ENCODE data around the gene LARGE1. TPM values are rescaled to one million over a fixed set of nuclear protein-coding genes. Genes with fewer than 3 reads are reported as not detected.

The LARGE1 gene
- total RNA-seq, 1 experiment from 2014 or later: 5.8 TPM

GRCh38 chr22:33831651-33832050 is 88.6 kb downstream of the LARGE1 start:
- Mint-ChIP-seq H3K9me3 (ENCODE audit: unreplicated experiment) (no peaks in the 10 kb centered on the region), H3K4me1 (ENCODE audit: low read depth, unreplicated experiment) (no peaks in the 10 kb centered on the region), H3K36me3 (ENCODE audit: insufficient read depth, unreplicated experiment) (no peaks in the 10 kb centered on the region), H3K4me3 (ENCODE audit: unreplicated experiment) (no peak overlapping the region), H3K27me3 (ENCODE audit: insufficient read depth, unreplicated experiment) (no peaks in the 10 kb centered on the region), H3K27ac (ENCODE audit: unreplicated experiment) (no peak overlapping the region)
- no TSS peak for BruUV-seq (replicated peaks)
- Histone ChIP-seq H3K27me3 (replicated peaks; ENCODE audit: control insufficient read depth, insufficient read depth, low read length) (no peaks in the 10 kb centered on the region), H3K4me3 (ENCODE audit: low read depth, low read length) (no peak overlapping the region), H3K36me3 (ENCODE audit: control insufficient read depth, insufficient read depth, low read length) (no peaks in the 10 kb centered on the region), H3K9me3 (no peaks in the 10 kb centered on the region), H3K4me1 (no peaks in the 10 kb centered on the region)
- intact Hi-C loops (cut with micrococcal nuclease; ENCODE audit: unreplicated experiment): no loop called here
- no peak for TF ChIP-seq CTCF (IDR thresholded peaks at IDR 0.05; ENCODE audit: insufficient read depth in 1 of 2, low read depth in 1 of 2, low read length in 1 of 2, severe bottlenecking in 1 of 2, unreplicated experiment in 1 of 2)
- no peak for DNase-seq
- POLR2A ChIA-PET: no interaction called here
- CTCF ChIA-PET: interaction anchor here (0.6 kb wide), 1 partner anchor 1097 kb away, joined by 3 read pairs; no protein-coding TSS in a partner anchor

GRCh38 chr22:33831207-33831606 is 89.1 kb downstream of the LARGE1 start:
- H3K4me1 ChIP-seq: no peaks in the 10 kb centered on the region
- no peak overlapping the region for H3K27ac Mint-ChIP-seq (ENCODE audit: unreplicated experiment)
- no TSS peak for BruUV-seq (replicated peaks)
- no peak overlapping the region for H3K4me3 ChIP-seq (ENCODE audit: low read depth, low read length)
- no peaks in the 10 kb centered on the region for H3K36me3 Mint-ChIP-seq (ENCODE audit: insufficient read depth, unreplicated experiment)
- H3K36me3 ChIP-seq (ENCODE audit: control insufficient read depth, insufficient read depth, low read length): no peaks in the 10 kb centered on the region
- CTCF ChIA-PET: no interaction called here
- no peaks in the 10 kb centered on the region for H3K27me3 ChIP-seq (replicated peaks; ENCODE audit: control insufficient read depth, insufficient read depth, low read length)
- H3K9me3 ChIP-seq: no peaks in the 10 kb centered on the region
- TF ChIP-seq CTCF (IDR thresholded peaks at IDR 0.05; ENCODE audit: insufficient read depth in 1 of 2, low read depth in 1 of 2, low read length in 1 of 2, severe bottlenecking in 1 of 2, unreplicated experiment in 1 of 2): no peak
- no peaks in the 10 kb centered on the region for H3K27me3 Mint-ChIP-seq (ENCODE audit: insufficient read depth, unreplicated experiment)
- no peak overlapping the region for H3K4me3 Mint-ChIP-seq (ENCODE audit: unreplicated experiment)
- POLR2A ChIA-PET: no interaction called here
- no peak for DNase-seq
- intact Hi-C loops (cut with micrococcal nuclease; ENCODE audit: unreplicated experiment): no loop called here
- H3K4me1 Mint-ChIP-seq (ENCODE audit: low read depth, unreplicated experiment): no peaks in the 10 kb centered on the region
- no peaks in the 10 kb centered on the region for H3K9me3 Mint-ChIP-seq (ENCODE audit: unreplicated experiment)

- no peak overlapping the region for H3K27ac Mint-ChIP-seq (ENCODE audit: unreplicated experiment)
- no peak for DNase-seq
- Histone ChIP-seq H3K36me3 (ENCODE audit: control insufficient read depth, insufficient read depth, low read length) (no peaks in the 10 kb centered on the region), H3K9me3 (no peaks in the 10 kb centered on the region), H3K4me3 (ENCODE audit: low read depth, low read length) (no peak overlapping the region), H3K27me3 (replicated peaks; ENCODE audit: control insufficient read depth, insufficient read depth, low read length) (no peaks in the 10 kb centered on the region), H3K4me1 (no peaks in the 10 kb centered on the region)
- H3K4me1 Mint-ChIP-seq (ENCODE audit: low read depth, unreplicated experiment): no peaks in the 10 kb centered on the region
- H3K36me3 Mint-ChIP-seq (ENCODE audit: insufficient read depth, unreplicated experiment): no peaks in the 10 kb centered on the region
- TF ChIP-seq CTCF (IDR thresholded peaks at IDR 0.05; ENCODE audit: insufficient read depth in 1 of 2, low read depth in 1 of 2, low read length in 1 of 2, severe bottlenecking in 1 of 2, unreplicated experiment in 1 of 2): no peak
- BruUV-seq (replicated peaks): no TSS peak
- ChIA-PET POLR2A (no interaction called here), CTCF (no interaction called here)
- H3K4me3 Mint-ChIP-seq (ENCODE audit: unreplicated experiment): no peak overlapping the region
- intact Hi-C loops (cut with micrococcal nuclease; ENCODE audit: unreplicated experiment): no loop called here
- H3K9me3 Mint-ChIP-seq (ENCODE audit: unreplicated experiment): no peaks in the 10 kb centered on the region
- no peaks in the 10 kb centered on the region for H3K27me3 Mint-ChIP-seq (ENCODE audit: insufficient read depth, unreplicated experiment)
Observed at GRCh38 chr22:33829546-33830280, 90.6 kb downstream of the LARGE1 start.
